Kidney (tissue), 14 donors: ENCODE measurements around the gene HCCS. TPM values are rescaled to one million over a fixed set of nuclear protein-coding genes. Genes with fewer than 3 reads are reported as not detected.

Experiments used
- DNase-seq, 5 donors: peaks; one replicate each; pipeline ENCODE4 v3.0.0-alpha.2; 2013 to 2020
- FAIRE-seq: peaks from 2 replicates; lab custom pipeline; 2012; peaks lifted over from hg19 to GRCh38; lab: Jason Lieb, UNC
- H3K27ac ChIP-seq, 2 donors: one replicate each; pipeline ENCODE4 v1.7.0; 2013; ENCODE audit warnings: low read depth in 2 of 2, low read length in 2 of 2, inconsistent platforms in 1 of 2
- H3K27me3 ChIP-seq: one replicate; pipeline ENCODE4 v1.7.1; 2013; ENCODE audit warnings: low read length, inconsistent platforms; ENCODE audit not compliant: control insufficient read depth, insufficient read depth
- H3K36me3 ChIP-seq, 3 donors: one replicate each; pipeline versions ENCODE4 v1.7.0 to v1.7.1; 2013; ENCODE audit warnings: low read length in 3 of 3, control low read depth in 1 of 3, inconsistent platforms in 1 of 3; ENCODE audit not compliant: insufficient read depth in 3 of 3, control insufficient read depth in 2 of 3
- H3K4me1 ChIP-seq, 3 donors: one replicate each; pipeline versions ENCODE4 v1.7.0 to v1.7.1; 2013; ENCODE audit warnings: low read length in 3 of 3, inconsistent platforms in 1 of 3, low read depth in 1 of 3; ENCODE audit not compliant: control insufficient read depth in 2 of 3, insufficient read depth in 2 of 3
- H3K4me3 ChIP-seq, 3 donors: one replicate each; pipeline versions ENCODE4 v1.7.0 to v1.8.1; 2013; ENCODE audit warnings: low read length in 3 of 3, control low read depth in 1 of 3, inconsistent platforms in 1 of 3
- H3K9ac ChIP-seq, 3 donors: one replicate each; pipeline versions ENCODE4 v1.7.0 to v1.7.1; 2013; ENCODE audit warnings: low read length in 3 of 3, control low read depth in 1 of 3, inconsistent platforms in 1 of 3
- H3K9me3 ChIP-seq, 3 donors: one replicate each; pipeline versions ENCODE4 v1.7.0 to v1.7.1; 2013; ENCODE audit warnings: low read length in 3 of 3, control low read depth in 1 of 3, inconsistent platforms in 1 of 3; ENCODE audit not compliant: control insufficient read depth in 2 of 3, insufficient read depth in 1 of 3
- intact Hi-C: fragments of 100-400 bp; cut with DNase I; formaldehyde crosslinking; loops from one replicate; pipeline ENCODE4 v1.11.1; 2022
- polyA plus RNA-seq: library from polyadenylated mRNA; stranded (reverse); fragments of 350-450 nt; fragmentation: Illumina TruSeq; extraction: RNeasy Lipid Tissue Mini Kit (QIAGEN cat#74804); gene quantifications from one replicate; pipeline ENCODE4 v1.2.3, GENCODE V29; 2014; ENCODE audit warnings: low read depth, low replicate concordance; ENCODE audit not compliant: insufficient read depth
- total RNA-seq: library from RNA; stranded (reverse); fragmentation: NEBNext Ultra II Directional; extraction: Animal tissue kit (Norgen Biotek cat#: 25700); gene quantifications from one replicate; pipeline ENCODE4 v1.2.1, GENCODE V29; 2021
- TF ChIP-seq, protein P1 (sequence below): IDR thresholded peaks from 3 replicates; pipeline ENCODE4 v1.5.1; 2012; ENCODE audit warnings: mild to moderate bottlenecking, moderate library complexity, borderline replicate concordance; ENCODE audit not compliant: insufficient read depth; ENCODE audit errors: extremely low read depth
- donor health status: control.
- donor health status: control.
- donor health status: control.
- donor health status: control.
- donor health status: control.
- donor health status: DM: yes; HTN: yes; CAD: no.
- donor health status: Normal renal cell carcinoma (clear cell type).

HCCS gene
- total and polyA plus RNA-seq, 2 donors from 2014 or later = 23.4 to 26.4 TPM

GRCh38 chrX:11100281-11101035, 10.7 kb upstream of the HCCS start:
- FAIRE-seq (peak; percentile 98), DNase-seq (peak in 3 of 5 donors; percentile 41 to 77 (median 61))
- no peaks in the 10 kb centered on the region for H3K36me3 ChIP-seq
- H3K9me3 ChIP-seq = no peaks in the 10 kb centered on the region
- no peak overlapping the region for H3K9ac ChIP-seq
- H3K4me1 ChIP-seq = no peaks in the 10 kb centered on the region
- no peaks in the 10 kb centered on the region for H3K27me3 ChIP-seq
- TF ChIP-seq, protein P1, sequence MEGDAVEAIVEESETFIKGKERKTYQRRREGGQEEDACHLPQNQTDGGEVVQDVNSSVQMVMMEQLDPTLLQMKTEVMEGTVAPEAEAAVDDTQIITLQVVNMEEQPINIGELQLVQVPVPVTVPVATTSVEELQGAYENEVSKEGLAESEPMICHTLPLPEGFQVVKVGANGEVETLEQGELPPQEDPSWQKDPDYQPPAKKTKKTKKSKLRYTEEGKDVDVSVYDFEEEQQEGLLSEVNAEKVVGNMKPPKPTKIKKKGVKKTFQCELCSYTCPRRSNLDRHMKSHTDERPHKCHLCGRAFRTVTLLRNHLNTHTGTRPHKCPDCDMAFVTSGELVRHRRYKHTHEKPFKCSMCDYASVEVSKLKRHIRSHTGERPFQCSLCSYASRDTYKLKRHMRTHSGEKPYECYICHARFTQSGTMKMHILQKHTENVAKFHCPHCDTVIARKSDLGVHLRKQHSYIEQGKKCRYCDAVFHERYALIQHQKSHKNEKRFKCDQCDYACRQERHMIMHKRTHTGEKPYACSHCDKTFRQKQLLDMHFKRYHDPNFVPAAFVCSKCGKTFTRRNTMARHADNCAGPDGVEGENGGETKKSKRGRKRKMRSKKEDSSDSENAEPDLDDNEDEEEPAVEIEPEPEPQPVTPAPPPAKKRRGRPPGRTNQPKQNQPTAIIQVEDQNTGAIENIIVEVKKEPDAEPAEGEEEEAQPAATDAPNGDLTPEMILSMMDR = peak; percentile 21
- intact Hi-C loops = no loop called here
- peak overlapping the region in 1 of 2 donors; percentile 53 for H3K27ac ChIP-seq
- H3K4me3 ChIP-seq = no peak overlapping the region

GRCh38 chrX:11103006-11103405, 8.1 kb upstream of the HCCS start:
- H3K9ac ChIP-seq = no peak overlapping the region
- no peak overlapping the region for H3K4me3 ChIP-seq
- no peaks in the 10 kb centered on the region for H3K36me3 ChIP-seq
- H3K27ac ChIP-seq = no peak overlapping the region
- FAIRE-seq (no peak), DNase-seq (no peak)
- intact Hi-C loops = no loop called here
- no peaks in the 10 kb centered on the region for H3K4me1 ChIP-seq
- TF ChIP-seq, protein P1 = no peak
- no peaks in the 10 kb centered on the region for H3K27me3 ChIP-seq
- no peaks in the 10 kb centered on the region for H3K9me3 ChIP-seq

- Histone ChIP-seq H3K27ac (no peak overlapping the region), H3K27me3 (no peaks in the 10 kb centered on the region), H3K4me3 (no peak overlapping the region), H3K4me1 (no peaks in the 10 kb centered on the region), H3K36me3 (no peaks in the 10 kb centered on the region), H3K9me3 (no peaks in the 10 kb centered on the region), H3K9ac (no peak overlapping the region)
- no peak for DNase-seq
- intact Hi-C loops = no loop called here
- FAIRE-seq = no peak
- TF ChIP-seq, protein P1 = no peak
Measured at GRCh38 chrX:11103751-11104150, 7.4 kb upstream of the HCCS start.

DNA sequence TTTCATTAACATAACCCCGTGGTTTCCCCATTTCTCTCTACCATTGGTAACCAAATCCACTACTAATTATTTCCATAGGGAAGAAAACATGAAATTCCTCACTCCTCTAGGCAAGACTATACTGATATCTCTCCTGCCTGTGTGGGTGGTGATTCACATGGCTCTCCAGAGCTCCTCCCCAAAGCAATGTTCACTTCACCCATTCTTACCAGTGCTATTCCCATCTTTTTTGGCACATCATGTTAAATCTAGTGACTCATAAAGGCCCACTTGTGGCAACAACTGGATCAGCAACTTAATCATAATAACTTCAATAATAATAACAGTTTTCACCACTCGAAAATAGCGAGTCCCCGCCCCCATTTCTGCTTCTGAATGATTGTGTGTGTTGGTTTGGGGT, 6.1 kb upstream of the HCCS start:
- TF ChIP-seq, protein P1 = no peak
- FAIRE-seq (no peak), DNase-seq (no peak)
- no peaks in the 10 kb centered on the region for H3K27me3 ChIP-seq
- H3K9ac ChIP-seq = no peak overlapping the region
- H3K36me3 ChIP-seq = no peaks in the 10 kb centered on the region
- no peak overlapping the region for H3K4me3 ChIP-seq
- no peaks in the 10 kb centered on the region for H3K9me3 ChIP-seq
- no peak overlapping the region for H3K27ac ChIP-seq
- no peaks in the 10 kb centered on the region for H3K4me1 ChIP-seq
- intact Hi-C loops = no loop called here
